IMR-90 (cell line): ENCODE measurements around the gene CDC42EP4. TPM values are rescaled to one million over a fixed set of nuclear protein-coding genes. Genes with fewer than 3 reads are reported as not detected.

ENCODE experiments used
- ATAC-seq: fragments of 200-7000 bp; cut with Tn5 transposase; 2 replicates; pipeline ENCODE4 v1.9.1; 2020; ENCODE audit warnings: low read depth, mild to moderate bottlenecking, moderate library complexity
- BruUV-seq: library from RNA; stranded (reverse); fragments of 400-500 nt; replicated peaks from 2 replicates; lab custom pipeline; 2021; lab: Mats Ljungman, UMichigan
- CTCF ChIA-PET: fragments of 300-600 bp; formaldehyde crosslinking; extraction: SDS; loops from one replicate; lab custom pipeline; 2021; ENCODE audit warnings: antibody characterized with exemption; lab: Yijun Ruan, JAX
- POLR2A ChIA-PET: fragments of 300-600 bp; sonication (Branson Sonifier 250); formaldehyde crosslinking; loops from one replicate; lab custom pipeline; 2022; ENCODE audit warnings: antibody characterized with exemption; ENCODE audit not compliant: unreplicated experiment; lab: Charles Lee
- DNase-seq: peaks from one replicate; pipeline ENCODE4 v3.0.0; 2013
- H2AFZ ChIP-seq: replicated peaks from 2 replicates; pipeline ENCODE3; 2013; ENCODE audit warnings: low read length, mild to moderate bottlenecking; ENCODE audit not compliant: poor library complexity
- H2AK5ac ChIP-seq: 2 replicates; pipeline ENCODE4 v1.6.1; 2013; ENCODE audit warnings: low read depth, low read length, inconsistent platforms
- H2AK9ac ChIP-seq: replicated peaks from 2 replicates; pipeline ENCODE3; 2013; ENCODE audit warnings: mild to moderate bottlenecking, low read depth, low read length, moderate library complexity; ENCODE audit not compliant: poor library complexity
- H2BK120ac ChIP-seq: 2 replicates; pipeline ENCODE4 v1.6.1; 2013; ENCODE audit warnings: low read depth, low read length, inconsistent platforms
- H2BK15ac ChIP-seq: 3 replicates; pipeline ENCODE4 v1.6.1; 2013; ENCODE audit warnings: low read depth, low read length, inconsistent platforms
- H2BK20ac ChIP-seq: 2 replicates; pipeline ENCODE4 v1.6.1; 2013; ENCODE audit warnings: low read depth, mild to moderate bottlenecking, inconsistent platforms, low read length, moderate library complexity
- H2BK5ac ChIP-seq: 2 replicates; pipeline ENCODE4 v1.6.1; 2013; ENCODE audit warnings: mild to moderate bottlenecking, low read depth, low read length, inconsistent platforms; ENCODE audit not compliant: poor library complexity, severe bottlenecking
- H3K14ac ChIP-seq: replicated peaks from 2 replicates; pipeline ENCODE4 v1.6.1; 2013; ENCODE audit warnings: low read depth, low read length, inconsistent platforms
- H3K18ac ChIP-seq: 2 replicates; pipeline ENCODE4 v1.6.1; 2013; ENCODE audit warnings: low read depth, low read length, control low read depth
- H3K23ac ChIP-seq: 2 replicates; pipeline ENCODE4 v1.6.1; 2013; ENCODE audit warnings: low read depth, low read length, inconsistent platforms
- H3K27ac ChIP-seq: 2 replicates; pipeline ENCODE4 v1.5.1; 2013; ENCODE audit warnings: mild to moderate bottlenecking, control low read depth, low read length; ENCODE audit not compliant: insufficient read depth
- H3K27me3 ChIP-seq: 2 replicates; pipeline ENCODE4 v1.6.1; 2013; ENCODE audit warnings: low read length; ENCODE audit not compliant: control insufficient read depth, insufficient read depth
- H3K36me3 ChIP-seq: 2 replicates; pipeline ENCODE4 v1.6.1; 2013; ENCODE audit warnings: low read length, mixed read lengths; ENCODE audit not compliant: control insufficient read depth, insufficient read depth
- H3K4ac ChIP-seq: 2 replicates; pipeline ENCODE4 v1.6.1; 2013; ENCODE audit warnings: low read depth, low read length, inconsistent platforms
- H3K4me1 ChIP-seq: 2 replicates; pipeline ENCODE4 v1.6.1; 2013; ENCODE audit warnings: low read length, mixed read lengths; ENCODE audit not compliant: control insufficient read depth, insufficient read depth
- H3K4me2 ChIP-seq: 2 replicates; pipeline ENCODE4 v1.6.1; 2013; ENCODE audit warnings: low read depth, mild to moderate bottlenecking, control low read depth, low read length, moderate library complexity
- H3K4me3 ChIP-seq: 2 replicates; pipeline ENCODE4 v1.5.1; 2013; ENCODE audit warnings: low read depth, mild to moderate bottlenecking, control low read depth, low read length, moderate library complexity; ENCODE audit not compliant: insufficient read depth
- H3K56ac ChIP-seq: 2 replicates; pipeline ENCODE4 v1.6.1; 2013; ENCODE audit warnings: low read length, inconsistent platforms; ENCODE audit not compliant: insufficient read depth; ENCODE audit errors: extremely low read depth
- H3K79me1 ChIP-seq, 2 experiments: 2 replicates each; pipeline ENCODE4 v1.6.1; 2013; ENCODE audit warnings: low read length in 2 of 2, inconsistent platforms in 1 of 2, low read depth in 1 of 2
- H3K9ac ChIP-seq: 2 replicates; pipeline ENCODE4 v1.6.1; 2013; ENCODE audit warnings: low read depth, low read length, control low read depth
- H3K9me1 ChIP-seq: 2 replicates; pipeline ENCODE4 v1.6.1; 2013; ENCODE audit warnings: low read length, inconsistent platforms; ENCODE audit not compliant: insufficient read depth
- H3K9me3 ChIP-seq: 2 replicates; pipeline ENCODE4 v1.6.1; 2013; ENCODE audit warnings: low read length; ENCODE audit not compliant: control insufficient read depth, insufficient read depth
- H4K20me1 ChIP-seq: 2 replicates; pipeline ENCODE4 v1.6.1; 2013; ENCODE audit warnings: low read length, inconsistent platforms; ENCODE audit not compliant: insufficient read depth
- H4K5ac ChIP-seq: 2 replicates; pipeline ENCODE4 v1.6.1; 2013; ENCODE audit warnings: mild to moderate bottlenecking, low read depth, low read length, control low read depth
- H4K8ac ChIP-seq, 2 experiments: 2 replicates each; pipeline ENCODE4 v1.6.1; 2013; ENCODE audit warnings: low read depth in 2 of 2, low read length in 2 of 2, control low read depth in 1 of 2, inconsistent platforms in 1 of 2
- H4K91ac ChIP-seq: 2 replicates; pipeline ENCODE4 v1.6.1; 2013; ENCODE audit warnings: low read depth, low read length, inconsistent platforms; ENCODE audit not compliant: insufficient read depth
- CTCF ChIP-seq: conservative IDR thresholded peaks from 2 replicates; pipeline ENCODE4 v1.5.1; 2012; ENCODE audit warnings: mild to moderate bottlenecking, low read depth, low read length, improper control_type of control experiment
- MXI1 ChIP-seq: IDR thresholded peaks from 2 replicates; pipeline ENCODE4 v1.6.1; 2012; ENCODE audit warnings: low read depth, mild to moderate bottlenecking, low read length, moderate library complexity, borderline replicate concordance
- RAD21 ChIP-seq: IDR thresholded peaks from 2 replicates; pipeline ENCODE4 v1.6.1; 2012; ENCODE audit warnings: low read length, improper control_type of control experiment
- RCOR1 ChIP-seq: IDR thresholded peaks from 2 replicates; pipeline ENCODE4 v1.6.1; 2012; ENCODE audit warnings: mild to moderate bottlenecking, low read length, improper control_type of control experiment; ENCODE audit not compliant: insufficient replicate concordance
- WGBS, 2 experiments: methylation state at CpG; one replicate each; pipeline versions ENCODE4 v1.1.5 to v1.1.7; 2013; ENCODE audit warnings: missing lambda C conversion rate in 2 of 2; ENCODE audit not compliant: insufficient read length in 1 of 2; ENCODE audit errors: extremely low coverage in 2 of 2; 5-methylcytosine and 5-hydroxymethylcytosine counted together
- dilution Hi-C: fragments of 300-500 bp; cut with HindIII; formaldehyde crosslinking; loops from one replicate; pipeline ENCODE4 v1.14.3; 2018; ENCODE audit warnings: low sequenced_read_pairs; ENCODE audit not compliant: unreplicated experiment
- in situ Hi-C: fragments of 300-500 bp; cut with MboI; formaldehyde crosslinking; loops from 3 replicates; pipeline ENCODE4 v1.14.3; 2019; ENCODE audit warnings: low sequenced_read_pairs, inconsistent platforms, mixed read lengths
- intact Hi-C: fragments of 100-400 bp; cut with micrococcal nuclease; formaldehyde crosslinking; loops from 2 replicates; pipeline ENCODE4 v1.10.0; 2022
- polyA plus RNA-seq, 3 experiments: library from polyadenylated mRNA; depleted of rRNA; stranded (reverse); fragments of >200 nt; gene quantifications; 2 replicates each; pipeline ENCODE4 v1.2.3, GENCODE V29; 2012; ENCODE audit warnings: low replicate concordance in 1 of 3
- total RNA-seq: library from RNA; depleted of rRNA; stranded (reverse); fragments of >200 nt; gene quantifications from 2 replicates; pipeline ENCODE4 v1.2.3, GENCODE V29; 2012

CDC42EP4 gene
- total and polyA plus RNA-seq, 2 of the 4 experiments (the other 2 are of a cell fraction), result 14.3 to 25.8 TPM

- no peak for TF ChIP-seq MXI1
Observed at GRCh38 chr17:73248532-73248931, 63.3 kb downstream of the CDC42EP4 start (continued).

GRCh38 chr17:73247726-73248125 lies 64.1 kb downstream of the CDC42EP4 start:
- H2AK5ac ChIP-seq, result no peak overlapping the region
- 0 out of 2 replicates have a peak, but pooled peaks cover 3% of the 10 kb centered on the region for H4K20me1 ChIP-seq
- ChIA-PET POLR2A (no interaction called here), CTCF (interaction anchor here (0.9 to 1.4 kb wide), 4 partner anchors 9 to 521 kb away, joined by 3 to 7 read pairs (median 5); no protein-coding TSS in a partner anchor)
- H2BK120ac ChIP-seq, result no peak overlapping the region
- no peak overlapping the region for H3K23ac ChIP-seq
- no peak overlapping the region for H4K5ac ChIP-seq
- H3K18ac ChIP-seq, result no peak overlapping the region
- H3K56ac ChIP-seq, result no peak overlapping the region
- H3K4me1 ChIP-seq, result no peaks in the 10 kb centered on the region
- BruUV-seq, result no TSS peak
- peaks cover 0 to 4% of the 10 kb centered on the region in 2 experiments; a peak in 1 of 4 replicates for H3K79me1 ChIP-seq
- no peak overlapping the region for H4K8ac ChIP-seq
- no peak overlapping the region for H2BK20ac ChIP-seq
- no peak overlapping the region for H3K27ac ChIP-seq
- H3K4me2 ChIP-seq, result no peak overlapping the region
- no peak overlapping the region for H4K91ac ChIP-seq
- no peaks in the 10 kb centered on the region for H3K9me3 ChIP-seq
- intact Hi-C loops (loop anchor here (5.0 kb wide), 1 partner anchor 520 kb away; no protein-coding TSS in a partner anchor), dilution Hi-C loops (no loop called here), in situ Hi-C loops (loop anchor here (5.0 kb wide), 1 partner anchor 520 kb away; no protein-coding TSS in a partner anchor)
- peaks cover 28% of the 10 kb centered on the region for H3K36me3 ChIP-seq
- 100% methylated on average over 1 of the region's 2 CpGs; no CpG with 5 or more reads in 1 of the 2 experiments for WGBS, 2 experiments
- H3K9me1 ChIP-seq, result no peaks in the 10 kb centered on the region; the same call in 1 of the 2 replicates
- H3K14ac ChIP-seq, result no peak overlapping the region
- H2AFZ ChIP-seq, result no peak overlapping the region
- no peak overlapping the region for H3K9ac ChIP-seq
- no peak overlapping the region for H3K4me3 ChIP-seq
- DNase-seq (peak; percentile 16), ATAC-seq (no peak)
- no peak overlapping the region for H2BK5ac ChIP-seq
- H3K27me3 ChIP-seq, result no peaks in the 10 kb centered on the region
- no peak overlapping the region for H2AK9ac ChIP-seq
- H2BK15ac ChIP-seq, result no peak overlapping the region
- TF ChIP-seq CTCF (peak; percentile 27; the same call in 1 of the 2 replicates), RCOR1 (no peak), RAD21 (peak; percentile 21; the same call in 1 of the 2 replicates)
- H3K4ac ChIP-seq, result no peak overlapping the region
